Heart left ventricle (tissue), 16 donors: ENCODE data around the gene COX7A2L. TPM values are rescaled to one million over a fixed set of nuclear protein-coding genes. Genes with fewer than 3 reads are reported as not detected.

Source experiments
- ATAC-seq, 4 donors: fragments of 200-7000 bp; cut with Tn5 transposase; one replicate each; pipeline ENCODE4 v1.9.1; 2020 to 2022; ENCODE audit warnings: moderate library complexity in 4 of 4, mild to moderate bottlenecking in 3 of 4, moderate number of reproducible peaks in 1 of 4
- DNase-seq, 5 donors: peaks; one replicate each; pipeline ENCODE4 v3.0.0-alpha.2; 2020
- H3K27ac ChIP-seq, 12 donors: fragments of 200-600 bp; sonication (generic) in 4 of 12; one replicate each; pipeline versions ENCODE4 v1.5.0 to v1.8.0; 2016 to 2022; ENCODE audit warnings: mild to moderate bottlenecking in 2 of 12
- H3K27me3 ChIP-seq, 9 donors: fragments of 200-600 bp; sonication (generic) in 2 of 9; one replicate each; pipeline versions ENCODE4 v1.5.1 to v1.8.0; 2016 to 2022; ENCODE audit warnings: mild to moderate bottlenecking in 3 of 9
- H3K36me3 ChIP-seq, 9 donors: fragments of 200-600 bp; sonication (generic) in 2 of 9; one replicate each; pipeline versions ENCODE4 v1.5.0 to v1.8.0; 2018 to 2022; ENCODE audit warnings: mild to moderate bottlenecking in 2 of 9
- H3K4me1 ChIP-seq, 12 donors: fragments of 200-600 bp; sonication (generic) in 4 of 12; one replicate each; pipeline versions ENCODE4 v1.5.0 to v1.8.0; 2016 to 2022; ENCODE audit warnings: mild to moderate bottlenecking in 3 of 12
- H3K4me3 ChIP-seq, 12 donors: fragments of 200-600 bp; sonication (generic) in 4 of 12; one replicate each; pipeline versions ENCODE4 v1.5.0 to v1.8.0; 2017 to 2022; ENCODE audit warnings: mild to moderate bottlenecking in 9 of 12, moderate library complexity in 4 of 12
- H3K9me3 ChIP-seq, 12 donors: fragments of 200-600 bp; sonication (generic) in 4 of 12; one replicate each; pipeline versions ENCODE4 v1.5.0 to v1.8.0; 2016 to 2022; ENCODE audit warnings: mild to moderate bottlenecking in 1 of 12
- POLR2A ChIP-seq, 2 donors: fragments of 450-650 bp; IDR thresholded peaks; one replicate each; pipeline ENCODE4 v1.6.1; 2017; ENCODE audit warnings: antibody characterized with exemption in 2 of 2, mild to moderate bottlenecking in 2 of 2, moderate library complexity in 2 of 2
- WGBS, 4 donors: extraction: QIAGEN DNeasy Blood & Tissue Kit in 2 of 4; methylation state at CpG; one replicate each; pipeline versions ENCODE4 v1.1.5 to v1.1.7; 2013 to 2018; 5-methylcytosine and 5-hydroxymethylcytosine counted together
- intact Hi-C, 10 donors: fragments of 100-400 bp; cut with DNase I; formaldehyde crosslinking; loops; one replicate each; pipeline versions ENCODE4 v1.11.1 to v1.14.2; 2022
- polyA plus RNA-seq, 2 donors: library from polyadenylated mRNA; stranded (reverse); fragments of 200-250 nt; gene quantifications; one replicate each; pipeline ENCODE4 v1.2.3, GENCODE V29; 2013
- total RNA-seq, 9 donors: library from RNA; depleted of rRNA in 2 of 9; stranded (reverse); fragments of >200 nt in 2 of 9; fragmentation: NEBNext Ultra II Directional in 3 of 9; extraction: Animal tissue kit (Norgen Biotek cat#: 25700) in 3 of 9; gene quantifications; one replicate each; pipeline versions ENCODE4 v1.1.0 to v1.2.4, GENCODE V29; 2016 to 2023
- TF ChIP-seq, protein P1 (sequence below), 12 donors: fragments of 200-600 bp; sonication (generic) in 4 of 12; IDR thresholded peaks; one replicate each; pipeline versions ENCODE4 v1.5.0 to v1.8.0; 2018 to 2022; ENCODE audit warnings: antibody characterized with exemption in 12 of 12, mild to moderate bottlenecking in 5 of 12
- donor health status: ischemic (EF 13 %, LVEDD 7.1; RV severe dilation, severe dysfunction).
- donor health status: healthy with polysubstance abuse.
- donor health status: DM: no; HTN: yes; CAD: no.
- donor health status: DM: no; HTN: no; CAD: no.
- donor health status: ischemic (EF 25% LVEDD 6.9; RV normal size, moderate dysfunction).
- donor health status: ischemic (EF 25% LVEDD 5.7; RV mildly dilated, moderate dysfunction).
- donor health status: healthy.
- donor health status: DM: yes; HTN: yes; CAD: no.
- donor health status: ischemic (EF 35%, LVEDD 5.7; RV mildly dilated, moderate dysfunction).
- donor health status: nonischemic (EF 11% LVEDD 7.7; RV severe dilation, severe dysfunction).
- donor health status: DM: yes; HTN: yes; CAD: no.
- donor health status: PGD.
- donor health status: ischemic (EF 29% LVEDD 5.4; RV normal size, mild dysfunction).
- donor health status: nonischemic (EF 23%, LVEDD 6.1; RV moderate dilation, normal function).

COX7A2L gene
- total and polyA plus RNA-seq, 11 donors = 57.2 to 138 (median 105) TPM

DNA sequence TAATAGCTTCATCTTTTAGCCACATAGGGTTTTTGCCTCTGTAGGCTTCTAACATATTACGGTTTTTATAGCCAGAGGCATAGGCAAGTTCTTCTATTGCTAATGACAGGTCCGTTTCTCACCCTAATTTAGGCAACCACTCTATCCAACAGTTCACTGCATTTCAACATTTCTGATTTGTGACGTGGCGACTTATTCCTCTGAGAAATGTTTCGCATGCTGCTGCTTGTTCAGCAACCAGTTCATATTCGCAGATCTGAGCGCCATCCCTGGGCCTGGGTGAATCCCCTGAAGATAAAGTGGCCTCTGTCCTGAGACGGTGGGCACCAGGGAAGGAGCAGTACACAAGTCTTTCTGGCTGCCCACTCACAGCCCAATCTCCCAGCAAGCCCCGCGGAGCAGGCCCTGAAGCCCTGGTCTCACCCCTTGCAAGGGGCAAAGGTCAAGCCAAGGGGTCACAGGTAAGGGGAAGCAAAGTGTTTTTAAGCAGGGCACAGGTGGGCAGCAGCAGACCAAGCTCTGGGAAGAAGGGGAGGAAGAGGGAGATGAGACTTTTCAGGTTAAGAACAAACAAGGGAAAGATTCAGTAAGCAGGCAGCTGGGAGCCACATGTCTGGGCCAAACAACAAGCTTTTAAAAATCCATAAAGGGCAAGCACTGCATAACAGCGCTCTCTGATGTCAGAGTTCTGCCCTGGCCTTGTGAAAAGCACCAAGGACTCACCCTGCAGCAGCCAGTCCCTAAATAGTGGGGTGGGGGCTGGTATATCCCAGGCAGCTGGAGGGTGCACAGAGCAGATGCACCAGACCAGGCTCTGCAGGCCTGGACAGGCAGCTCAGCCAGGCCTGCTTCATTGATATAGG is 10.8 kb upstream of the COX7A2L start:
- no peak for TF ChIP-seq POLR2A (IDR thresholded peaks at IDR 0.05)

DNA sequence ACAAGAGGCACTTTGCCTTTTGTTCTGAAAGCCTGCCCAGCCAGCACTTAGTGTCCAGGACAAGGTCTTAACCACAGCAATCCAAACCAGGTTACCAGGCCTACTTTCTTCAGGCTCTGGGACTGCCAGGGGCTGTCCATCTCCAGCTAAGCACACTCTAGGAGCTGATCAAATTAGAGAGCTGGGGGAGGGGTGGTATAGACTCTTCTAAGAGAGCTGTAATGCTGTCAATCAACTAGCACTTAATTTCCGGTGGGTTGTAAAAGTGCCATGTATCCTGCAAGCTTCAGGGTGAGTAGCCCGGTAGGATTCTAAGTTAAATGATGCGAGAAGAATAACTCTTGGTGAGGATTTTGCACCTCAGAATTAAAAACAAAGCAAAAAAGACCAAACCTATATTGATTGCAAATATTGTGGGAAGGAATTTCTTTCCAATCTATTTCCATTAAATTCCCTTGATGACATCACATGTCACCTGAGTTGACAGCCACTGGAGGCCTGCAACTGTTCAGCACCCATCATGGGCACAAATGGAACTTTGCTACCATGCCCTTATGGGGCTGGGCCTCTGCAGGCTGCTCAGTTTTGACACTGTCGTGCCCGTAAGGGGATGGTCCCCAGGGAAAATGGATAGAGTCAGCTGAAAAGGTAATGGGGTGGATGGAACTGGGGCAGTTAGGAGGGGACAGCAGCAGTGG is 8.7 kb upstream of the COX7A2L start:
- TF ChIP-seq POLR2A (IDR thresholded peaks at IDR 0.05) = no peak
- TF ChIP-seq, protein P1, sequence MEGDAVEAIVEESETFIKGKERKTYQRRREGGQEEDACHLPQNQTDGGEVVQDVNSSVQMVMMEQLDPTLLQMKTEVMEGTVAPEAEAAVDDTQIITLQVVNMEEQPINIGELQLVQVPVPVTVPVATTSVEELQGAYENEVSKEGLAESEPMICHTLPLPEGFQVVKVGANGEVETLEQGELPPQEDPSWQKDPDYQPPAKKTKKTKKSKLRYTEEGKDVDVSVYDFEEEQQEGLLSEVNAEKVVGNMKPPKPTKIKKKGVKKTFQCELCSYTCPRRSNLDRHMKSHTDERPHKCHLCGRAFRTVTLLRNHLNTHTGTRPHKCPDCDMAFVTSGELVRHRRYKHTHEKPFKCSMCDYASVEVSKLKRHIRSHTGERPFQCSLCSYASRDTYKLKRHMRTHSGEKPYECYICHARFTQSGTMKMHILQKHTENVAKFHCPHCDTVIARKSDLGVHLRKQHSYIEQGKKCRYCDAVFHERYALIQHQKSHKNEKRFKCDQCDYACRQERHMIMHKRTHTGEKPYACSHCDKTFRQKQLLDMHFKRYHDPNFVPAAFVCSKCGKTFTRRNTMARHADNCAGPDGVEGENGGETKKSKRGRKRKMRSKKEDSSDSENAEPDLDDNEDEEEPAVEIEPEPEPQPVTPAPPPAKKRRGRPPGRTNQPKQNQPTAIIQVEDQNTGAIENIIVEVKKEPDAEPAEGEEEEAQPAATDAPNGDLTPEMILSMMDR (IDR thresholded peaks at IDR 0.05) = no peak
- intact Hi-C loops = loop anchor here in 5 of 10 donors (10.0 kb wide), 2 partner anchors 275 to 1235 kb away; no protein-coding TSS in a partner anchor
- H3K27me3 ChIP-seq = no peaks in the 10 kb centered on the region
- no peaks in the 10 kb centered on the region for H3K9me3 ChIP-seq
- no peak for DNase-seq
- H3K27ac ChIP-seq = peak overlapping the region in 7 of 12 donors; percentile 1 to 72 (median 54)
- no peaks in the 10 kb centered on the region for H3K36me3 ChIP-seq
- WGBS, 4 donors = 88 to 93% (median 90%) methylated on average over 5 of the region's 5 CpGs
- H3K4me1 ChIP-seq = peaks cover 0 to 18% (median 4%) of the 10 kb centered on the region in 12 donors
- ATAC-seq = no peak
- H3K4me3 ChIP-seq = no peak overlapping the region

More for the DNA sequence above, 10.8 kb upstream of the COX7A2L start:
- intact Hi-C loops = no loop called here
- H3K4me3 ChIP-seq = no peak overlapping the region
- H3K9me3 ChIP-seq = no peaks in the 10 kb centered on the region
- WGBS, 4 donors = 91 to 94% (median 94%) methylated on average over 11 of the region's 11 CpGs
- no peak for ATAC-seq
- peaks cover 0 to 18% (median 4%) of the 10 kb centered on the region in 12 donors for H3K4me1 ChIP-seq
- no peak overlapping the region for H3K27ac ChIP-seq
- no peak for DNase-seq
- H3K36me3 ChIP-seq = no peaks in the 10 kb centered on the region
- no peaks in the 10 kb centered on the region for H3K27me3 ChIP-seq

GRCh38 chr2:42368817-42369531 is 8.0 kb upstream of the COX7A2L start:
- H3K27ac ChIP-seq = peak overlapping the region in 7 of 12 donors; percentile 1 to 72 (median 54)
- intact Hi-C loops = loop anchor here in 5 of 10 donors (10.0 kb wide), 2 partner anchors 274 to 1236 kb away; no protein-coding TSS in a partner anchor
- WGBS, 4 donors = 57 to 75% (median 63%) methylated on average over 7 of the region's 7 CpGs
- TF ChIP-seq, protein P1 (IDR thresholded peaks at IDR 0.05) = no peak
- no peak for TF ChIP-seq POLR2A (IDR thresholded peaks at IDR 0.05)
- no peaks in the 10 kb centered on the region for H3K9me3 ChIP-seq
- no peaks in the 10 kb centered on the region for H3K27me3 ChIP-seq
- peak overlapping the region in 5 of 12 donors; percentile 5 to 19 (median 18) for H3K4me3 ChIP-seq
- ATAC-seq (peak; percentile 55 to 84 (median 72)), DNase-seq (peak in 3 of 5 donors; percentile 31 to 51 (median 36))
- peaks cover 0 to 18% (median 4%) of the 10 kb centered on the region in 12 donors for H3K4me1 ChIP-seq
- H3K36me3 ChIP-seq = no peaks in the 10 kb centered on the region

DNA sequence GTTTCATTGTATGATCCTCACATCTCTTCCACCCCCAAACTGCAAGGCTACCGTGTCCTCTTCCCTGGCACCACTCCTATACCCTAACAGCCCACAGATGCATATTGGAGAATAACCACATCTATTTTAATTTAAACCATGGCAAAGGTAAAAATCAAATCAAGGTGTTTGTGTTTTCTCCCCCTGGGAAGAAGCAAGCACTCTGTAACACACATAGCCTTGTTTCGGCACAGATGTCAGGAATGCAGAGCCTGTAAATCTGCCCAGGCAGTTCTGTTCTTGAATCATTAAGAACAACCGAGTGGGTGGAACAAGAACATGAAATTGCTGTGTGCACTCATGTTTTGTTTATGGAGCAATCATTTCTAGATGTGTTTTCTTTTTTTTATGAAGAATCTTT is 6.8 kb upstream of the COX7A2L start:
- no peak for TF ChIP-seq POLR2A (IDR thresholded peaks at IDR 0.05)
- Histone ChIP-seq H3K4me1 (peaks cover 0 to 18% (median 4%) of the 10 kb centered on the region in 12 donors), H3K27me3 (no peaks in the 10 kb centered on the region), H3K27ac (peak overlapping the region in 2 of 12 donors; percentile 44 to 55), H3K9me3 (no peaks in the 10 kb centered on the region), H3K4me3 (no peak overlapping the region), H3K36me3 (no peaks in the 10 kb centered on the region)
- intact Hi-C loops = loop anchor here in 5 of 10 donors (10.0 kb wide), 2 partner anchors 273 to 1237 kb away; no protein-coding TSS in a partner anchor
- 55 to 59% (median 57%) methylated on average over 3 of the region's 3 CpGs for WGBS, 4 donors
- no peak for DNase-seq
- no peak for ATAC-seq
